Brain microvascular endothelial cell (primary cell): ENCODE results near the gene DIPK1A.

ENCODE experiments used
- DNase-seq: peaks from one replicate; pipeline ENCODE4 v3.0.0-alpha.2; 2020
- H3K27ac ChIP-seq: fragments of 250-450 bp; sonication (Bioruptor Pico); 2 replicates; pipeline ENCODE4 v1.5.1; 2020; ENCODE audit warnings: mild to moderate bottlenecking, moderate library complexity
- H3K27me3 ChIP-seq: fragments of 250-450 bp; sonication (Bioruptor Pico); replicated peaks from 2 replicates; pipeline ENCODE4 v1.5.1; 2020; ENCODE audit warnings: mild to moderate bottlenecking
- H3K36me3 ChIP-seq: fragments of 250-450 bp; sonication (Bioruptor Pico); replicated peaks from 2 replicates; pipeline ENCODE4 v1.5.1; 2020; ENCODE audit warnings: mild to moderate bottlenecking
- H3K4me3 ChIP-seq: 2 replicates; pipeline ENCODE4 v1.5.1; 2011; ENCODE audit warnings: low read depth, mild to moderate bottlenecking, control low read depth, low read length, moderate library complexity
- in situ Hi-C: cut with HindIII; loops from 2 replicates; pipeline ENCODE4 v1.10.0; 2017; ENCODE audit warnings: low sequenced_read_pairs, low pct_ligation_motif_present
- TF ChIP-seq, protein P1 (sequence below): IDR thresholded peaks from 2 replicates; pipeline ENCODE4 v1.5.1; 2011; ENCODE audit warnings: low read depth, mild to moderate bottlenecking, moderate library complexity, low read length, control low read depth, inconsistent platforms; ENCODE audit errors: missing control alignments

DIPK1A gene

DNA sequence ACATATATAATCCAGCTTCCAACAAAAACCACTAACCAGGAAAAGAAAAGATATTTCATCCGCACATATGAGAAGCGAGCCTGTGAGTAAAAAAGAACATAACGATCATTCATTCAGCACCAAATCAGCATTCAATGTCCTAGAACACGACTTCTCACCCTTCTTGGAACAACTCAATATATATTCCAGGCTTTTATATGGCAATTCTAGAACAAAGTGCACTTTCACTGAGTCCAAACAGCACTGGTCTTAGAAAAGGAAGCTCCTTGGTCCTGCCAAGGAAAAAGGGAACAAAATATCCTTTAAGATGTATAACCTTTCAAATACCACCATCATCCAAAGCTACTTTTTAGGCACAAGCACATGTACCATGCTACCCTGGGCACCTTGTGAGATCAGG is 84.9 kb downstream of the DIPK1A start:
- H3K4me3 ChIP-seq, result no peak overlapping the region
- no peak for DNase-seq
- no peak overlapping the region for H3K27ac ChIP-seq
- in situ Hi-C loops, result no loop called here
- H3K27me3 ChIP-seq, result no peaks in the 10 kb centered on the region
- TF ChIP-seq, protein P1, sequence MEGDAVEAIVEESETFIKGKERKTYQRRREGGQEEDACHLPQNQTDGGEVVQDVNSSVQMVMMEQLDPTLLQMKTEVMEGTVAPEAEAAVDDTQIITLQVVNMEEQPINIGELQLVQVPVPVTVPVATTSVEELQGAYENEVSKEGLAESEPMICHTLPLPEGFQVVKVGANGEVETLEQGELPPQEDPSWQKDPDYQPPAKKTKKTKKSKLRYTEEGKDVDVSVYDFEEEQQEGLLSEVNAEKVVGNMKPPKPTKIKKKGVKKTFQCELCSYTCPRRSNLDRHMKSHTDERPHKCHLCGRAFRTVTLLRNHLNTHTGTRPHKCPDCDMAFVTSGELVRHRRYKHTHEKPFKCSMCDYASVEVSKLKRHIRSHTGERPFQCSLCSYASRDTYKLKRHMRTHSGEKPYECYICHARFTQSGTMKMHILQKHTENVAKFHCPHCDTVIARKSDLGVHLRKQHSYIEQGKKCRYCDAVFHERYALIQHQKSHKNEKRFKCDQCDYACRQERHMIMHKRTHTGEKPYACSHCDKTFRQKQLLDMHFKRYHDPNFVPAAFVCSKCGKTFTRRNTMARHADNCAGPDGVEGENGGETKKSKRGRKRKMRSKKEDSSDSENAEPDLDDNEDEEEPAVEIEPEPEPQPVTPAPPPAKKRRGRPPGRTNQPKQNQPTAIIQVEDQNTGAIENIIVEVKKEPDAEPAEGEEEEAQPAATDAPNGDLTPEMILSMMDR, result no peak
- H3K36me3 ChIP-seq, result no peaks in the 10 kb centered on the region

DNA sequence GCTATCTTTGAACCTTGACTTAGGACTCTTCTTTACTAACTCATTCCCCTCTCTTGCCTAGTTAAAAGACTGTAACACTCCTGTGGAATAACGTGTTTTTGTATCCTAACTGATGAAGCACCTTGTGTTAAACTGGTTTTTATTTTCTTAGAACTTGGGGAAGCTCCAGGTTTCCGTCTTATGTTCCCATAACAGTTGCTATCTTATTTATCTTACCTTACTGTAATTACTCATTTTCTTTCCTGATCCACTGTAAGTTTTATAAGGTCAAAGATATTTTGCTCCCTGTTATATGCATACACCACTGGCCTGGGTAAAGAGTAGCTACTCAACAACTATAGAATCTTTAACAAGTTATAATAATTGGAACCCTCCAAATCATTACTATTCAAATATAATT is 86.3 kb downstream of the DIPK1A start:
- Histone ChIP-seq H3K27ac (no peak overlapping the region), H3K4me3 (no peak overlapping the region), H3K36me3 (no peaks in the 10 kb centered on the region), H3K27me3 (no peaks in the 10 kb centered on the region)
- DNase-seq, result no peak
- TF ChIP-seq, protein P1, result no peak
- in situ Hi-C loops, result no loop called here

DNA sequence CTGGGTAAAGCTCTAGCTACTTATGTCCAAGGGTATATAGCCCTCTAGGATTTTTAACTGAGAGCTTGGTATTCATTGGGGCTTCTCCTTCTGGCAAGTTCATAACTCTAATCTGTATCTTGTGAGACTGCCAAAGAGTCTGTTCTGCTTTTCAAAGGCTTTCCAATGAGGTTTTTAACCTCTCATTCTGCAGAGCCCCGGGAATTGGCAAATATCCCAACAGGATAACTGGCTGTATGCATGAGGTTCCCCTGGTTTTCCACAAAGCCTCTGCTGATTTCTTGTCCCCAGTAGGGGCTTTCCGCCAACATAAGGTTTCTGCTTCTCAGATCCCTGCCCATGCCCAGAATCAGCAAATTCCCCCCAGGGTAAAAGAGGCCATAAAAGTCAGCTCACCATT is 88.5 kb downstream of the DIPK1A start:
- Histone ChIP-seq H3K36me3 (no peaks in the 10 kb centered on the region), H3K4me3 (no peak overlapping the region), H3K27ac (no peak overlapping the region), H3K27me3 (no peaks in the 10 kb centered on the region)
- in situ Hi-C loops, result no loop called here
- no peak for DNase-seq
- TF ChIP-seq, protein P1, result no peak

DNA sequence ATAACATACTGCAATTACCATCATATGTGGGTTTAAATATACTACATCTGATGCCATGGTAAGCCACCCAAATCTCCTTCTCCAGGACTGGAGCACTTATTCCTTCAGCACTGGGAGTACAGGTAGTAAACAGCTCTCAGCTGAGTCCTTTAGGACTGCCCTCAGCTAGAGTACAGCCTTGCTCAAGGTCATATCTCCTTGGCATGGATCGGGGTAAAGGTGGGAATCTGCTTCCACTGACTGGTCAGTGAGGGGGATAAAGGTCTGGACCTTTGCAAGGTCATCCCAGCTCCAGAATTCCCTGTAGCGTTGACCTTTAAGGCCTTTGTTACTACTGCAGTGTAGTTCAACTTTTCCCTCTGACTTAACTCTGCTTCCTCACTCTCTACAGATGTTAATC is 90.7 kb downstream of the DIPK1A start:
- TF ChIP-seq, protein P1, result no peak
- Histone ChIP-seq H3K36me3 (no peaks in the 10 kb centered on the region), H3K4me3 (no peak overlapping the region), H3K27me3 (no peaks in the 10 kb centered on the region), H3K27ac (no peak overlapping the region)
- no peak for DNase-seq
- in situ Hi-C loops, result no loop called here

DNA sequence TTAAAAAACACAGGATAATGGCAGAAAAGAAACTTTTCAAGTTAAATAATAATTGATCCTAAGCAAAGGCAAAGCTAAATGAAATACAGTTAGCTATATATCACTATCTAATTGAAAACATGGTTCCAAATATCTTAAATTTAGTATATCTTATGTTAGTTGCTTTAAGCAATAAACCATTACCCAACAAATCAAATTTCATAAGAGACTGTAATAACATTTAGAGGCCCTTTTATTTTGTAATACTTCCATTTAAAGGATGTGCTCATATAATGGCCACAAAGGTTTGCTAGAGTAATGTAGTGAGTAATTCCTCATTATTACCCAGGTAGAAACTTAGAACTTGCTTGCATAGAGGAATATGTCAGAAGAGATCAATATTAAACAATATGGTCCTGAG is 97.1 kb downstream of the DIPK1A start:
- in situ Hi-C loops, result no loop called here
- TF ChIP-seq, protein P1, result no peak
- H3K27me3 ChIP-seq, result no peaks in the 10 kb centered on the region
- H3K27ac ChIP-seq, result no peak overlapping the region
- H3K36me3 ChIP-seq, result no peaks in the 10 kb centered on the region
- no peak for DNase-seq
- H3K4me3 ChIP-seq, result no peak overlapping the region

DNA sequence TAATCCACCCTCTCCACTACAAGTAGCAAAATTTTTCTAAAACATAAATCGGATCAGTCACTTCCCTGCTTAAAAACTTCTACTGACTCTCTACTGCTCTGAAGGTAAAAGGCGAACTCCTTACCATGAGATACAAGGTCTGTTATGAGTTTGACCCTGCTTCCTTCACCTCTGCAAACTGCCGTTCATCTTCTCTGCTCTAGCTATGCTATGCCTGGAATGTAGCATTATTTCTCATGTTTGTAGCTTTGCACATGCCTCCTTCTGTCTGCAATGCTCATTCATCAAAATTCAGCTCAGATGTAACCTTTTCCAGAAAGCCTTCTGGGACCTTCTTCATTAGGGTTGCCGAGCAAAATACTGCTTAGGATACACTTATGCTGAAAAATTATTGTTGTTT is 98.7 kb downstream of the DIPK1A start:
- H3K27ac ChIP-seq, result no peak overlapping the region
- no peaks in the 10 kb centered on the region for H3K27me3 ChIP-seq
- TF ChIP-seq, protein P1, result no peak
- DNase-seq, result no peak
- no peak overlapping the region for H3K4me3 ChIP-seq
- no peaks in the 10 kb centered on the region for H3K36me3 ChIP-seq
- in situ Hi-C loops, result no loop called here
